Panc1 (cell line): ENCODE measurements around the gene CLDN4. TPM values are rescaled to one million over a fixed set of nuclear protein-coding genes. Genes with fewer than 3 reads are reported as not detected.

Source experiments
- ATAC-seq: fragments of 200-7000 bp; cut with Tn5 transposase; 2 replicates; pipeline ENCODE4 v1.9.1; 2020; ENCODE audit warnings: mild to moderate bottlenecking, moderate library complexity
- BruUV-seq: library from RNA; stranded (reverse); fragments of 400-500 nt; replicated peaks from 2 replicates; lab custom pipeline; 2021; lab: Mats Ljungman, UMichigan
- CTCF ChIA-PET: fragments of 300-600 bp; sonication (Branson Sonifier 250); formaldehyde crosslinking; loops from one replicate; lab custom pipeline; 2022; ENCODE audit warnings: antibody characterized with exemption; lab: Charles Lee
- POLR2A ChIA-PET: fragments of 300-600 bp; sonication (Branson Sonifier 250); formaldehyde crosslinking; loops from one replicate; lab custom pipeline; 2022; ENCODE audit warnings: antibody characterized with exemption; lab: Charles Lee
- DNase-seq: peaks from one replicate; pipeline ENCODE4 v3.0.0-alpha.2; 2010; ENCODE audit warnings: low read depth, low spot score
- H3K27ac ChIP-seq: 2 replicates; pipeline ENCODE4 v1.5.1; 2011; ENCODE audit warnings: mild to moderate bottlenecking, low read length, inconsistent platforms
- H3K27me3 ChIP-seq: fragments of 200-500 bp; sonication (Bioruptor generic); 2 replicates; pipeline ENCODE4 v1.6.0; 2014; ENCODE audit warnings: low read length, inconsistent platforms; ENCODE audit not compliant: control insufficient read depth, insufficient read depth
- H3K36me3 ChIP-seq: fragments of 200-500 bp; sonication (Bioruptor generic); 2 replicates; pipeline ENCODE4 v1.5.1; 2014; ENCODE audit warnings: inconsistent platforms, mild to moderate bottlenecking, low read length, moderate library complexity; ENCODE audit not compliant: control insufficient read depth, insufficient read depth
- H3K4me1 ChIP-seq: 2 replicates; pipeline ENCODE4 v1.5.1; 2011; ENCODE audit warnings: inconsistent platforms, mild to moderate bottlenecking, low read length, moderate library complexity; ENCODE audit not compliant: control insufficient read depth, insufficient read depth
- H3K4me3 ChIP-seq, 2 experiments: 2 replicates each; pipeline ENCODE4 v1.5.1; 2011 to 2012; ENCODE audit warnings: low read depth in 2 of 2, low read length in 2 of 2, mild to moderate bottlenecking in 2 of 2, inconsistent platforms in 1 of 2, moderate library complexity in 1 of 2
- H3K9me3 ChIP-seq: fragments of 200-500 bp; sonication (Bioruptor generic); 2 replicates; pipeline ENCODE4 v1.5.1; 2014; ENCODE audit warnings: low read depth, mild to moderate bottlenecking, inconsistent platforms, low read length, moderate library complexity; ENCODE audit not compliant: control insufficient read depth, insufficient read depth
- CTCF ChIP-seq: fragments of 450-650 bp; IDR thresholded peaks from 2 replicates; pipeline ENCODE4 v1.5.1; 2017; ENCODE audit warnings: mild to moderate bottlenecking
- POLR2AphosphoS5 ChIP-seq: IDR thresholded peaks from 2 replicates; pipeline ENCODE4 v1.6.1; 2012; ENCODE audit warnings: mild to moderate bottlenecking, low read depth, low read length, moderate library complexity
- REST ChIP-seq, 2 experiments: IDR thresholded peaks; 2 replicates each; pipeline ENCODE4 v1.6.1; 2011 to 2012; ENCODE audit warnings: low read depth in 2 of 2, control low read depth in 1 of 2, low read length in 1 of 2, mild to moderate bottlenecking in 1 of 2, moderate library complexity in 1 of 2; ENCODE audit not compliant: insufficient read depth in 1 of 2
- SIN3A ChIP-seq: IDR thresholded peaks from 2 replicates; pipeline ENCODE4 v1.6.1; 2012; ENCODE audit warnings: low read depth, mild to moderate bottlenecking, low read length, moderate library complexity, borderline replicate concordance; ENCODE audit not compliant: insufficient read depth
- TCF7L2 ChIP-seq: IDR thresholded peaks from 2 replicates; pipeline ENCODE4 v1.6.1; 2011; ENCODE audit warnings: mild to moderate bottlenecking, low read depth, low read length, inconsistent platforms
- in situ Hi-C: cut with HindIII; loops from 2 replicates; pipeline ENCODE4 v1.10.0; 2016; ENCODE audit warnings: low sequenced_read_pairs, low pct_unique_long_range_greater_than_20kb
- intact Hi-C: fragments of 100-400 bp; cut with micrococcal nuclease; formaldehyde crosslinking; loops from one replicate; pipeline ENCODE4 v1.10.0; 2022; ENCODE audit not compliant: unreplicated experiment
- total RNA-seq: library from RNA; stranded (reverse); gene quantifications from one replicate; pipeline ENCODE4 v1.2.1, GENCODE V29; 2021; ENCODE audit not compliant: unreplicated experiment

CLDN4 gene
- total RNA-seq, 1 experiment from 2014 or later = 295 TPM

- in situ Hi-C loops = no loop called here
- ATAC-seq (no peak), DNase-seq (no peak)
- POLR2A ChIA-PET = interaction anchor here (0.6 kb wide), 1 partner anchor 23 kb away, joined by 3 read pairs; no protein-coding TSS in a partner anchor
- Histone ChIP-seq H3K27me3 (no peaks in the 10 kb centered on the region), H3K36me3 (no peaks in the 10 kb centered on the region), H3K27ac (no peak overlapping the region), H3K4me3 (no peak overlapping the region), H3K9me3 (no peaks in the 10 kb centered on the region), H3K4me1 (peaks cover 7% of the 10 kb centered on the region)
- BruUV-seq = no TSS peak
- CTCF ChIA-PET = interaction anchor here (0.7 kb wide), 1 partner anchor 46 kb away, joined by 5 read pairs; no protein-coding TSS in a partner anchor
- TF ChIP-seq CTCF (no peak), POLR2AphosphoS5 (no peak), TCF7L2 (no peak), REST (IDR thresholded peaks at IDR 0.05; ENCODE audit: insufficient read depth in 1 of 2, low read depth in 2 of 2, low read length in 1 of 2) (no peak), SIN3A (no peak)
- intact Hi-C loops = loop anchor here (5.0 kb wide), 1 partner anchor 45 kb away; no protein-coding TSS in a partner anchor
These were observed 26.1 kb downstream of the CLDN4 start for GRCh38 chr7:73856941-73857340.

GRCh38 chr7:73858807-73859206 lies 28.0 kb downstream of the CLDN4 start:
- ChIA-PET POLR2A (no interaction called here), CTCF (no interaction called here)
- Histone ChIP-seq H3K27ac (no peak overlapping the region), H3K9me3 (no peaks in the 10 kb centered on the region), H3K4me1 (no peaks in the 10 kb centered on the region), H3K36me3 (no peaks in the 10 kb centered on the region), H3K27me3 (no peaks in the 10 kb centered on the region), H3K4me3 (no peak overlapping the region)
- no peak for DNase-seq
- intact Hi-C loops (loop anchor here (5.0 kb wide), 1 partner anchor 47 kb away; no protein-coding TSS in a partner anchor), in situ Hi-C loops (no loop called here)
- ATAC-seq = no peak
- BruUV-seq = no TSS peak
- TF ChIP-seq TCF7L2 (no peak), SIN3A (no peak), POLR2AphosphoS5 (no peak), CTCF (no peak), REST (IDR thresholded peaks at IDR 0.05; ENCODE audit: insufficient read depth in 1 of 2, low read depth in 2 of 2, low read length in 1 of 2) (no peak)
